HCT116 (cell line): ENCODE results near the gene PREP. TPM values are rescaled to one million over a fixed set of nuclear protein-coding genes. Genes with fewer than 3 reads are reported as not detected.

ENCODE experiments used
- ATAC-seq: fragments of 200-7000 bp; cut with Tn5 transposase; 2 replicates; pipeline ENCODE4 v1.9.1; 2020; ENCODE audit warnings: mild to moderate bottlenecking, moderate library complexity
- BruUV-seq: library from RNA; stranded (reverse); fragments of 400-500 nt; replicated peaks from 2 replicates; lab custom pipeline; 2021; lab: Mats Ljungman, UMichigan
- CTCF ChIA-PET: fragments of 300-600 bp; sonication (Branson Sonifier 250); formaldehyde crosslinking; loops from one replicate; lab custom pipeline; 2021; ENCODE audit warnings: antibody characterized with exemption; lab: Charles Lee
- POLR2A ChIA-PET: fragments of 300-600, 350-600 bp; sonication (Branson Sonifier 250); formaldehyde crosslinking; loops from one replicate; lab custom pipeline; 2021; ENCODE audit warnings: antibody characterized with exemption; lab: Charles Lee
- RAD21 ChIA-PET, 2 experiments: fragments of 300-600 bp; sonication (Branson Sonifier 250); formaldehyde crosslinking; loops; one replicate each; lab custom pipeline; 2023; ENCODE audit warnings: low total read pairs in 2 of 2; ENCODE audit not compliant: uncharacterized antibody in 2 of 2, unreplicated experiment in 2 of 2, low non-redundant PET in 1 of 2; lab: Charles Lee
- DNase-seq: peaks from one replicate; pipeline ENCODE4 v3.0.0-alpha.2; 2010; ENCODE audit warnings: low read depth, low spot score
- H2AFZ ChIP-seq: fragments of 200-600 bp; shearing (Covaris generic), sonication (generic); 2 replicates; pipeline ENCODE4 v1.6.1; 2017; ENCODE audit warnings: low read depth, mixed run types, mixed read lengths, antibody characterized with exemption, low read length; ENCODE audit not compliant: poor library complexity, severe bottlenecking
- H3K27ac ChIP-seq: 2 replicates; pipeline ENCODE4 v1.5.1; 2012; ENCODE audit warnings: low read depth, low read length
- H3K27me3 ChIP-seq: fragments of 200-600 bp; sonication (generic); 2 replicates; pipeline ENCODE4 v1.6.1; 2016; ENCODE audit warnings: mixed run types, low read length, mixed read lengths; ENCODE audit not compliant: insufficient read depth
- H3K36me3 ChIP-seq, 2 experiments: fragments of 200-500 bp in 1 of 2; fragments of 200-600 bp in 1 of 2; sonication (Bioruptor generic) in 1 of 2; sonication (generic) in 1 of 2; 2 replicates each; pipeline versions ENCODE4 v1.5.1 to v1.6.1; 2014 to 2016; ENCODE audit warnings: low read length in 2 of 2, inconsistent platforms in 1 of 2, mixed read lengths in 1 of 2, mixed run types in 1 of 2; ENCODE audit not compliant: insufficient read depth in 2 of 2, control insufficient read depth in 1 of 2
- H3K4me1 ChIP-seq, 2 experiments: fragments of 200-600 bp in 1 of 2; sonication (generic) in 1 of 2; 2 replicates each; pipeline versions ENCODE4 v1.5.1 to v1.6.1; 2012 to 2017; ENCODE audit warnings: low read length in 2 of 2, inconsistent platforms in 1 of 2, mild to moderate bottlenecking in 1 of 2, mixed read lengths in 1 of 2, mixed run types in 1 of 2, moderate library complexity in 1 of 2; ENCODE audit not compliant: insufficient read depth in 2 of 2, control insufficient read depth in 1 of 2
- H3K4me2 ChIP-seq: fragments of 200-600 bp; sonication (generic); 2 replicates; pipeline ENCODE4 v1.6.1; 2017; ENCODE audit warnings: mixed run types, low read length, mixed read lengths
- H3K4me3 ChIP-seq, 2 experiments: fragments of 200-600 bp in 1 of 2; sonication (generic) in 1 of 2; replicated peaks in 1 of 2; 2 replicates each; pipeline ENCODE4 v1.5.1; 2011 to 2016; ENCODE audit warnings: low read length in 2 of 2, control low read depth in 1 of 2, low read depth in 1 of 2, mild to moderate bottlenecking in 1 of 2, mixed read lengths in 1 of 2, mixed run types in 1 of 2
- H3K79me2 ChIP-seq: fragments of 200-600 bp; sonication (generic); 2 replicates; pipeline ENCODE4 v1.6.1; 2017; ENCODE audit warnings: mild to moderate bottlenecking, mixed run types, low read length, moderate library complexity, mixed read lengths; ENCODE audit not compliant: insufficient read depth
- H3K9ac ChIP-seq: fragments of 200-600 bp; sonication (generic); 2 replicates; pipeline ENCODE4 v1.6.1; 2016; ENCODE audit warnings: low read length, mixed read lengths
- H3K9me2 ChIP-seq: fragments of 200-600 bp; sonication (generic), shearing (Covaris generic); 2 replicates; pipeline ENCODE4 v1.6.1; 2017; ENCODE audit warnings: mixed run types, mild to moderate bottlenecking, moderate library complexity; ENCODE audit not compliant: insufficient read depth
- H3K9me3 ChIP-seq, 2 experiments: fragments of 200-500 bp in 1 of 2; fragments of 200-600 bp in 1 of 2; sonication (Bioruptor generic) in 1 of 2; sonication (generic) in 1 of 2; 2 replicates each; pipeline ENCODE4 v1.6.1; 2014 to 2017; ENCODE audit warnings: low read length in 2 of 2, mixed read lengths in 2 of 2, inconsistent platforms in 1 of 2, low read depth in 1 of 2, mild to moderate bottlenecking in 1 of 2, mixed run types in 1 of 2, moderate library complexity in 1 of 2; ENCODE audit not compliant: control insufficient read depth in 1 of 2, insufficient read depth in 1 of 2
- H4K20me1 ChIP-seq: fragments of 200-600 bp; sonication (generic), shearing (Covaris generic); 2 replicates; pipeline ENCODE4 v1.6.1; 2017; ENCODE audit warnings: mixed run types, mild to moderate bottlenecking, moderate library complexity; ENCODE audit not compliant: insufficient read depth
- CEBPB ChIP-seq: IDR thresholded peaks from 2 replicates; pipeline ENCODE4 v1.6.1; 2012; ENCODE audit warnings: low read depth
- CTCF ChIP-seq, 3 experiments: fragments of 200-600 bp in 1 of 3; sonication (generic) in 1 of 3; IDR thresholded peaks in 2 of 3; conservative IDR thresholded peaks in 1 of 3; 2 replicates each; pipeline ENCODE4 v1.5.1; 2012 to 2017; ENCODE audit warnings: low read depth in 2 of 3, low read length in 2 of 3, antibody characterized with exemption in 1 of 3, borderline replicate concordance in 1 of 3, control low read depth in 1 of 3, mild to moderate bottlenecking in 1 of 3, mixed read lengths in 1 of 3, mixed run types in 1 of 3, moderate library complexity in 1 of 3; ENCODE audit not compliant: insufficient read depth in 1 of 3
- EGR1 ChIP-seq: IDR thresholded peaks from 2 replicates; pipeline ENCODE4 v1.6.1; 2012; ENCODE audit warnings: low read depth
- ELF1 ChIP-seq: IDR thresholded peaks from 2 replicates; pipeline ENCODE4 v1.6.1; 2012; ENCODE audit warnings: low read depth, borderline replicate concordance
- EZH2phosphoT487 ChIP-seq: fragments of 200-600 bp; IDR thresholded peaks from 2 replicates; pipeline ENCODE4 v1.6.1; 2018; ENCODE audit warnings: antibody characterized with exemption, borderline replicate concordance
- JUND ChIP-seq: IDR thresholded peaks from 2 replicates; pipeline ENCODE4 v1.6.1; 2012
- MAX ChIP-seq: IDR thresholded peaks from 2 replicates; pipeline ENCODE4 v1.6.1; 2012
- POLR2A ChIP-seq: IDR thresholded peaks from 2 replicates; pipeline ENCODE4 v1.7.0; 2011; ENCODE audit warnings: borderline replicate concordance; ENCODE audit not compliant: insufficient read depth, insufficient read length; ENCODE audit errors: extremely low read depth
- POLR2AphosphoS5 ChIP-seq: IDR thresholded peaks from 2 replicates; pipeline ENCODE4 v1.6.1; 2011; ENCODE audit warnings: mild to moderate bottlenecking, low read depth, low read length, moderate library complexity
- REST ChIP-seq: IDR thresholded peaks from 2 replicates; pipeline ENCODE4 v1.6.1; 2012; ENCODE audit warnings: low read depth
- SRF ChIP-seq: IDR thresholded peaks from 2 replicates; pipeline ENCODE4 v1.6.1; 2012; ENCODE audit warnings: low read depth
- TCF7L2 ChIP-seq: IDR thresholded peaks from 2 replicates; pipeline ENCODE4 v1.7.0; 2011; ENCODE audit warnings: borderline replicate concordance, inconsistent platforms; ENCODE audit not compliant: insufficient read depth, insufficient read length; ENCODE audit errors: extremely low read depth
- YY1 ChIP-seq: IDR thresholded peaks from 2 replicates; pipeline ENCODE4 v1.6.1; 2011; ENCODE audit warnings: low read length, low read depth, moderate library complexity, mild to moderate bottlenecking; ENCODE audit not compliant: insufficient replicate concordance; ENCODE audit errors: extremely low read depth
- ZBTB33 ChIP-seq: IDR thresholded peaks from 2 replicates; pipeline ENCODE4 v1.6.1; 2011; ENCODE audit warnings: mild to moderate bottlenecking, low read length, moderate library complexity; ENCODE audit not compliant: insufficient replicate concordance; ENCODE audit errors: extremely low read depth
- ZFX ChIP-seq: fragments of 450-650 bp; IDR thresholded peaks from 2 replicates; pipeline ENCODE4 v1.6.1; 2017
- ZNF274 ChIP-seq: fragments of 200-500 bp; sonication (Bioruptor generic); IDR thresholded peaks from 2 replicates; pipeline ENCODE4 v1.6.1; 2014; ENCODE audit warnings: mild to moderate bottlenecking, low read depth, low read length, inconsistent platforms
- intact Hi-C: fragments of 100-400 bp; cut with micrococcal nuclease; formaldehyde crosslinking; loops from 2 replicates; pipeline ENCODE4 v1.10.0; 2022
- total RNA-seq: library from RNA; stranded (reverse); gene quantifications from one replicate; pipeline ENCODE4 v1.2.1, GENCODE V29; 2021; ENCODE audit not compliant: unreplicated experiment

PREP gene
- total RNA-seq, 1 experiment from 2014 or later, result 53.5 TPM

- no TSS peak for BruUV-seq
- no peak overlapping the region for H3K27ac ChIP-seq
- DNase-seq (no peak), ATAC-seq (no peak)
- ChIA-PET RAD21 (no interaction called here), CTCF (no interaction called here), POLR2A (no interaction called here)
- no peaks in the 10 kb centered on the region for H4K20me1 ChIP-seq
- no peak overlapping the region for H3K4me3 ChIP-seq
- H3K4me2 ChIP-seq, result no peak overlapping the region
- no peaks in the 10 kb centered on the region; a peak in 1 of 4 replicates for H3K4me1 ChIP-seq
- no peak overlapping the region for H2AFZ ChIP-seq
- TF ChIP-seq ZNF274 (no peak), REST (no peak), ZBTB33 (no peak), TCF7L2 (no peak), ZFX (no peak), POLR2AphosphoS5 (no peak), JUND (no peak), EZH2phosphoT487 (no peak), EGR1 (no peak), CTCF (IDR thresholded peaks at IDR 0.05 in 2 of 3, conservative IDR thresholded peaks at IDR 0.05 in 1 of 3; ENCODE audit: borderline replicate concordance in 1 of 3, insufficient read depth in 1 of 3, low read depth in 2 of 3, low read length in 2 of 3) (no peak), CEBPB (no peak), MAX (no peak), ELF1 (no peak), SRF (no peak), POLR2A (no peak), YY1 (no peak)
- no peaks in the 10 kb centered on the region for H3K9me2 ChIP-seq
- no peaks in the 10 kb centered on the region for H3K79me2 ChIP-seq
- H3K36me3 ChIP-seq, result peaks cover 3 to 6% of the 10 kb centered on the region in 2 experiments; a peak in 1 of 4 replicates
- H3K9me3 ChIP-seq, result no peaks in the 10 kb centered on the region
- intact Hi-C loops, result no loop called here
- H3K27me3 ChIP-seq, result no peaks in the 10 kb centered on the region
- no peak overlapping the region for H3K9ac ChIP-seq
These were observed 124.8 kb downstream of the PREP start for GRCh38 chr6:105278035-105278434.
